Astrocyte (in vitro differentiated cells and primary cell): ENCODE measurements around the gene GNPDA1. TPM values are rescaled to one million over a fixed set of nuclear protein-coding genes. Genes with fewer than 3 reads are reported as not detected.

ENCODE experiments used
- DNase-seq: peaks from one replicate; pipeline ENCODE4 v3.0.0-alpha.2; 2010; ENCODE audit warnings: low read depth
- FAIRE-seq: peaks from 2 replicates; lab custom pipeline; 2011; peaks lifted over from hg19 to GRCh38; lab: Jason Lieb, UNC
- H2AFZ ChIP-seq: 2 replicates; pipeline ENCODE4 v1.6.0; 2012; ENCODE audit warnings: low read depth, low read length, inconsistent platforms
- H3K27ac ChIP-seq: 2 replicates; pipeline ENCODE4 v1.5.1; 2011; ENCODE audit warnings: low read depth, low read length, inconsistent platforms
- H3K27me3 ChIP-seq: 2 replicates; pipeline ENCODE4 v1.6.0; 2011; ENCODE audit warnings: low read length, inconsistent platforms; ENCODE audit not compliant: insufficient read depth
- H3K36me3 ChIP-seq: 2 replicates; pipeline ENCODE4 v1.5.1; 2011; ENCODE audit warnings: low read length, inconsistent platforms; ENCODE audit not compliant: insufficient read depth
- H3K4me1 ChIP-seq: 2 replicates; pipeline ENCODE4 v1.5.1; 2011; ENCODE audit warnings: low read length, inconsistent platforms; ENCODE audit not compliant: insufficient read depth
- H3K4me2 ChIP-seq: 2 replicates; pipeline ENCODE4 v1.6.0; 2012; ENCODE audit warnings: low read length, inconsistent platforms
- H3K4me3 ChIP-seq: 2 replicates; pipeline ENCODE4 v1.5.1; 2011; ENCODE audit warnings: low read depth, mild to moderate bottlenecking, low read length, inconsistent platforms; ENCODE audit not compliant: insufficient read depth
- H3K79me2 ChIP-seq: 2 replicates; pipeline ENCODE4 v1.6.0; 2012; ENCODE audit warnings: mild to moderate bottlenecking, low read length, inconsistent platforms; ENCODE audit not compliant: insufficient read depth
- H3K9ac ChIP-seq: 2 replicates; pipeline ENCODE4 v1.6.0; 2012; ENCODE audit warnings: mild to moderate bottlenecking, low read length, inconsistent platforms
- H3K9me3 ChIP-seq: 2 replicates; pipeline ENCODE4 v1.5.1; 2012; ENCODE audit warnings: low read depth, mild to moderate bottlenecking, low read length, inconsistent platforms; ENCODE audit not compliant: insufficient read depth
- H4K20me1 ChIP-seq: 2 replicates; pipeline ENCODE4 v1.6.0; 2012; ENCODE audit warnings: low read length, inconsistent platforms; ENCODE audit not compliant: insufficient read depth
- H3K27ac Mint-ChIP-seq: one replicate; pipeline ENCODE4 v1.8.0; 2021; ENCODE audit warnings: mild to moderate bottlenecking, mixed read lengths; ENCODE audit not compliant: unreplicated experiment
- H3K27me3 Mint-ChIP-seq: one replicate; pipeline ENCODE4 v1.8.0; 2021; ENCODE audit warnings: low read depth, mixed read lengths; ENCODE audit not compliant: unreplicated experiment
- H3K36me3 Mint-ChIP-seq: one replicate; pipeline ENCODE4 v1.8.0; 2021; ENCODE audit warnings: low read depth, mixed read lengths; ENCODE audit not compliant: unreplicated experiment
- H3K4me1 Mint-ChIP-seq: one replicate; pipeline ENCODE4 v1.8.0; 2021; ENCODE audit warnings: low read depth, mixed read lengths; ENCODE audit not compliant: unreplicated experiment
- H3K4me3 Mint-ChIP-seq: one replicate; pipeline ENCODE4 v1.8.0; 2021; ENCODE audit warnings: mild to moderate bottlenecking, moderate library complexity, mixed read lengths; ENCODE audit not compliant: unreplicated experiment
- H3K9me3 Mint-ChIP-seq: one replicate; pipeline ENCODE4 v1.8.0; 2021; ENCODE audit warnings: mild to moderate bottlenecking, mixed read lengths; ENCODE audit not compliant: unreplicated experiment
- EZH2 ChIP-seq: IDR thresholded peaks from 2 replicates; pipeline ENCODE4 v1.6.1; 2012; ENCODE audit warnings: mild to moderate bottlenecking, low read length, inconsistent platforms; ENCODE audit not compliant: insufficient read depth
- total RNA-seq: library from RNA; stranded (reverse); gene quantifications from 2 replicates; pipeline ENCODE4 v1.2.1, GENCODE V29; 2021
- TF ChIP-seq, protein P1 (sequence below): IDR thresholded peaks from 2 replicates; pipeline ENCODE4 v1.5.1; 2011; ENCODE audit warnings: low read depth, mild to moderate bottlenecking, inconsistent platforms, low read length, moderate library complexity; ENCODE audit not compliant: insufficient read depth

Gene GNPDA1
- total RNA-seq, 1 donor from 2014 or later, result 30.7 TPM

GRCh38 chr5:142003266-142003800 is 9.5 kb downstream of the GNPDA1 start:
- TF ChIP-seq, protein P1, sequence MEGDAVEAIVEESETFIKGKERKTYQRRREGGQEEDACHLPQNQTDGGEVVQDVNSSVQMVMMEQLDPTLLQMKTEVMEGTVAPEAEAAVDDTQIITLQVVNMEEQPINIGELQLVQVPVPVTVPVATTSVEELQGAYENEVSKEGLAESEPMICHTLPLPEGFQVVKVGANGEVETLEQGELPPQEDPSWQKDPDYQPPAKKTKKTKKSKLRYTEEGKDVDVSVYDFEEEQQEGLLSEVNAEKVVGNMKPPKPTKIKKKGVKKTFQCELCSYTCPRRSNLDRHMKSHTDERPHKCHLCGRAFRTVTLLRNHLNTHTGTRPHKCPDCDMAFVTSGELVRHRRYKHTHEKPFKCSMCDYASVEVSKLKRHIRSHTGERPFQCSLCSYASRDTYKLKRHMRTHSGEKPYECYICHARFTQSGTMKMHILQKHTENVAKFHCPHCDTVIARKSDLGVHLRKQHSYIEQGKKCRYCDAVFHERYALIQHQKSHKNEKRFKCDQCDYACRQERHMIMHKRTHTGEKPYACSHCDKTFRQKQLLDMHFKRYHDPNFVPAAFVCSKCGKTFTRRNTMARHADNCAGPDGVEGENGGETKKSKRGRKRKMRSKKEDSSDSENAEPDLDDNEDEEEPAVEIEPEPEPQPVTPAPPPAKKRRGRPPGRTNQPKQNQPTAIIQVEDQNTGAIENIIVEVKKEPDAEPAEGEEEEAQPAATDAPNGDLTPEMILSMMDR, result no peak
- no peak for TF ChIP-seq EZH2
- Mint-ChIP-seq H3K9me3 (no peaks in the 10 kb centered on the region), H3K4me3 (no peak overlapping the region), H3K4me1 (peaks cover 3% of the 10 kb centered on the region), H3K27me3 (no peaks in the 10 kb centered on the region), H3K27ac (no peak overlapping the region), H3K36me3 (peaks cover 29% of the 10 kb centered on the region)
- H3K27ac ChIP-seq, result no peak overlapping the region
- no peak overlapping the region for H3K4me3 ChIP-seq
- no peaks in the 10 kb centered on the region for H3K4me1 ChIP-seq
- no peaks in the 10 kb centered on the region for H3K79me2 ChIP-seq
- H3K27me3 ChIP-seq, result no peaks in the 10 kb centered on the region
- H4K20me1 ChIP-seq, result no peaks in the 10 kb centered on the region
- no peak for DNase-seq
- no peak overlapping the region for H2AFZ ChIP-seq
- H3K9ac ChIP-seq, result no peak overlapping the region
- H3K4me2 ChIP-seq, result no peak overlapping the region
- no peaks in the 10 kb centered on the region for H3K9me3 ChIP-seq
- peaks cover 26% of the 10 kb centered on the region for H3K36me3 ChIP-seq
- no peak for FAIRE-seq

- H3K4me3 Mint-ChIP-seq, result no peak overlapping the region
These were observed 11.9 kb downstream of the GNPDA1 start for GRCh38 chr5:142000704-142001484.

More at GRCh38 chr5:142000704-142001484, 11.9 kb downstream of the GNPDA1 start:
- Histone ChIP-seq H3K4me2 (no peak overlapping the region), H3K27ac (no peak overlapping the region), H3K27me3 (no peaks in the 10 kb centered on the region), H3K79me2 (no peaks in the 10 kb centered on the region), H3K4me1 (no peaks in the 10 kb centered on the region), H2AFZ (no peak overlapping the region), H3K9me3 (no peaks in the 10 kb centered on the region), H4K20me1 (peaks cover 3% of the 10 kb centered on the region), H3K4me3 (no peak overlapping the region), H3K36me3 (peaks cover 24% of the 10 kb centered on the region), H3K9ac (no peak overlapping the region)
- Mint-ChIP-seq H3K9me3 (no peaks in the 10 kb centered on the region), H3K4me1 (peaks cover 3% of the 10 kb centered on the region), H3K27me3 (no peaks in the 10 kb centered on the region), H3K27ac (no peak overlapping the region), H3K36me3 (peaks cover 21% of the 10 kb centered on the region)
- DNase-seq, result no peak
- FAIRE-seq, result no peak
- TF ChIP-seq, protein P1, result peak; percentile 28
- TF ChIP-seq EZH2, result no peak
